NOMO-1 treated with DMSO at 0.1 percent for 48 hours (cell line): Measurements from ENCODE around the gene ATP6V1F.

ENCODE experiments used
- DNase-seq: peaks from one replicate; lab custom pipeline; 2025; ENCODE audit not compliant: unreplicated experiment; lab: John Stamatoyannopoulos, UW

Gene ATP6V1F, protein sequence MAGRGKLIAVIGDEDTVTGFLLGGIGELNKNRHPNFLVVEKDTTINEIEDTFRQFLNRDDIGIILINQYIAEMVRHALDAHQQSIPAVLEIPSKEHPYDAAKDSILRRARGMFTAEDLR

GRCh38 chr7:128862571-128863432, at the start of gene ATP6V1F:
Gene ATP6V1F, plus strand, starts transcription at chr7:128862856. Its CDS starts 49 bp downstream, at chr7:128862905.
- peak; percentile 83 for DNase-seq

DNA sequence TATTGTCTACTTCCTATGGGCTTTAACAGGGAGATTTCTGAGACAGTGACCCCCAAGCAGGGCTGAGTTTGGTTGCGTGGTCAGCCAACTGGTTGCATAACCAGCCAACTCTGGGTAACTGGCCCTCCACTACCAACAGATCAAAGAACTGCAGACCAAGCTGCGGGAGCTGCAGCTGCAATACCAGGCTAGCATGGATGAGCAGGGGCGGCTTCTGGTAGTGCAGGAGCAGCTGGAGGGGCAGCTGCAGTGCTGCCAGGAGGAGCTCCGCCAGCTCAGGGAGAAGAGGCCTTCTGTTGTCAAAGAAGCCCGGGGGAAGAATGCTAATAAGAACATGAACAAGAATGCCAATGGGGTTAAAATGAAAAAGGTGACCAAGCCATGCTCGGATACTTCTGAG, 48.2 kb upstream of the ATP6V1F start:
- no peak for DNase-seq

DNA sequence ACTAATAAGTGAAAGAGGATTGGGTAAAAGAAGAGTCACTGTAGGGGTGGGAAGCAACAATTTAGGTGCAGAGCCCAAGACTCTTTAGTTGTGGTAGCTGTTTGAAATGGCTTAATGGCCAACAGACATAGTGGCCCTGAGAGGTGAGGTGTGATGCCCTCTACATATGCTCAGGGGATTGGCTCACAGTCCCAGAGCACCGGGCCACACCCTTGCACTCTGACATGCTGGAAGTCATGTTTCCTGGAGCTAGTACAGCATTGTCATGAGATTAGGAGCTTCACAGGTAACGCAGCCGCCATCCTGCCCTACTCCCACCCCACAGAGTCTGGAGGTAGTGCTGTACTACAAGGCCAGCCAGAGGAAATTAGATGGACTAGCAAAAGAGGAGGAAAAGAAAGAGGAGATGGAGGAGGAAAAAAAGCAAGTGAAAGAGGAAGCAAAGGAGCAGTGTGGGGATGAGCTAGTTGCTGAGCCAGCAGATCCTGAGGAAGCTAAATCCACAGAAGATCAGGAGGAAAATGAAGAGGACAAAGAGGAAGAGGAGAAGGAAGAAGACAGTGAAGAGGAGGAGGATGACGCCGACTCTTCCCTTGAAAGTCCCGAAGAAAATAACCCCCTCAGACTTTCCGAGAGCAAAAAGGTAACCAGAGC, 47.2 kb upstream of the ATP6V1F start:
- peak; percentile 4 for DNase-seq

DNA sequence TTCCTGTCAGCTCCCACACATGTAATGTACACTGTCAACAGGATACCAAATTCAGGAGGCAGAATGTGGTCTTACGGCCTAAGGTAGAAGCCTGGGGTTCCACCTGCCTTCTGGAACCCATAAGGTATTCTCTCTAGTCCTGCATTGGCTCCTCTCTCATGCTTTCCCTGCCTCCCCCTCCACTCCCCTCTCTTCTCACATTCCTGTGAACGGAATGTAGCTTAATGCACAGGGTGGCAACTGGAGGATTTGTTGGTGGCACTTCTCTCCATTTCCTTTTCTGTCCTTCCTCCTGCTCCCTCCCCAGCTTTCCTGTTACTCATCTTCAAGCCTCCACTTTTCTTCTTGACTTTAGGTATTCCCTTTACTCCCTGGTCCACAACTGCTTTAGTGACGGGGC, 44.0 kb upstream of the ATP6V1F start:
- no peak for DNase-seq

DNA sequence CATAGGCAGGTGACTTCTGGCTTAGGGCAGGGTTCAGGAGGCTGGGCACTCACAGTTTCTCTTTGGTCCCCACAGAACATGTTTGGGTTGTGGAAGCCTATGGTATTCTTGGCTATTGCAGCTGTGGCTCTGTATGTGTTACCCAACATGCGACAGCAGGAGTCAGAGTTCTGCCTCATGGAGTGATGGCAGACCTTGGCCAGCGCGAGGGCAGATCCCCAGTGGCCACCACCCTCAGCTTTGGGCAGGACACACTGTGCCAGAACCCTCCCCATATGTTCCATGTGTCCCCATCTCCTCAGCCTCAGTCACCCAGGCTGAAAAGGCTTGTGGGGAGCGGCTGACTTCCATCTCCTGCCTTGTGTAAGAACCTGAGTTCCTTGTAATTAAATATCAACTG, 40.9 kb upstream of the ATP6V1F start:
- DNase-seq, result no peak

GRCh38 chr7:128826512-128826911, 36.1 kb upstream of the ATP6V1F start:
- DNase-seq, result no peak

DNA sequence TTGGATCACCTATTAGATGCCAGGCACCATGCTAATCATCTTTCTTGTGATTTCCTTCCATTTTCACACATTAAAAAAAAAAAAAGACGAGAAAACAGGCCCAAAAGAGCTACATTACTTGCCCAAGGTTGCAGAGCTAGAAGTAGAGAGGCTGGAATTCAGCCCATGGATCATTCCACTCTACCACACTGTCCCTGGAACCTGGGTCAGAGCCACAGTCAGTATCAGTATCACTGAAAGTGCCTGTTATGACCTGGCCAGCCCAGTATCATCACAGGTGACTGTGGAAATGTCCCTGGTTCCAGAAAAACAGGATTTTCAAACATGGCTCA, 35.8 kb upstream of the ATP6V1F start:
- no peak for DNase-seq

DNA sequence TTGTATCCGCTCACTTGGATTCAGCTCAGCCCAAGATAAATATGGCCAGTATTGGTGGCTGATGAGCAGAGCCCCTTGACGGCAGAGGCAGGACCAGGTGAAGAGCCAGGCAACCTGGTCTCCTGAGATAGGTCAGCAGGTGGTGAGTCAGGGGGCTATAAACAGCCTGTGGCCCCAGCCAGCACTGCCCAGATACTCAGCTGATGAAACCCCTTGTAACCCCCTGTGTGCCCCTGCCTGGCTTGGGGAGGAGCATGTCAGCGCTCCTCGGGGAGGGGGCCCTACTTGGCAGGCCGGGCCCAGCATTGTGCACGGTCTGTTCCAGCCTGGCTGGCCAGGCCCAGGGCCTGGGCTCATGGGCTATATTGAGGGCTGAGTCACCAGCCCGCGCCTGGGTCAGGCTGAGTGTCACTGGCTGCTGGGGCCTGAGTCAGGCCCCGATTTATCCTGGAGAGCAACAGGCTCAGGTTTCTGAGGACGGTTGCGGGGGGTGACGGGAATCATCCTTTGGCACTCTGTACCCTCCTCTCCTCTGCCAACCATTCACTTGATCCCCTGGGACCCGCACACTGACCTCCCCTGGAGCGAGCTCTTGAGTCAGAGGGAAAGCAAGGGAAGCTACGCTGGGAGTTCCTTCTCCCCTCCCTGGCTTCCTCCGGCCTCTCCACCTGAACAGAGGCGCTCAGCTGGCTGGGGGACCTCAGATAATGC, 35.3 kb upstream of the ATP6V1F start:
- DNase-seq, result no peak

- no peak for DNase-seq
Observed at GRCh38 chr7:128827971-128828711, 34.5 kb upstream of the ATP6V1F start.

DNA sequence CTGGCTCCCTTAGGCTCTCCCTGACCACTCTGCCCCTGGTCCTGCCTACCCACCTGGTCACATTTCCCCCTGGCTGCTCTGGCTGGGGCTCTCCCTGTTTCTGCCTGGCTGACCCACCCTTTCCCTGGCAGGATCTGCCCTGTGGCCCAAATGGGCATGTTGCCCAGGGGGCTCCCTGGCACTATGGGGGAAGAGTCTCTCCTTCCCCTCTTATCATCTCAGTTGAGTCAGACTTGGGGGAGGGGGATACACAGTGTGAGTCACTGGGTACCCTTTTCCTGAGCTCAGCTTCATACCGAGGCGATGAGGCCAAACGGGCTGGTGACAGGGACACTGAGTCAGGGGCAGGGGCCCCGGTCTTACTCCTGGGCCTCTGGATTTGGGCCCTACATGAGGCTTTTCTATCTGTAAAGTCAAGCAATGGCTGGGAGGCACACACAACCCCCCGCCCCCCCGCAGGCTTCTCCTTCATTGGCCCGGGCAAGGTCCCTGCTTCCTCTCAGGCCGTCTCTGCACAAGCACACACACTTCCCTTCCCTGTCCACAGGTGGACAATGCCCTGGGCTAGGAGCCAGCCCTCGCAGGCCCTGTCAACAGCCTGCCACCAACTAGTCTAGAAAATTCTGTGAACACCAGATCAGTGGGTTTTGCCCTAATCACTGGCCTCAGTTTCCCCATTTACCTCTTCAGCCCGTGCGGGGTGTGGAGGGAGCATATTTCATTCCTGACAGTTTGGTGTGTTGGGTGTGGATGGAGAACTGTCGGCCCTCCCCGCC, 33.1 kb upstream of the ATP6V1F start:
- no peak for DNase-seq

- DNase-seq, result peak; percentile 4
Observed at GRCh38 chr7:128830231-128831177, 32.2 kb upstream of the ATP6V1F start, which contains the start of gene FLNC. Gene FLNC, plus strand, starts transcription at chr7:128830406. Its CDS starts 232 bp downstream, at chr7:128830638.

GRCh38 chr7:128831178-128831993, 31.3 kb upstream of the ATP6V1F start:
- no peak for DNase-seq

DNA sequence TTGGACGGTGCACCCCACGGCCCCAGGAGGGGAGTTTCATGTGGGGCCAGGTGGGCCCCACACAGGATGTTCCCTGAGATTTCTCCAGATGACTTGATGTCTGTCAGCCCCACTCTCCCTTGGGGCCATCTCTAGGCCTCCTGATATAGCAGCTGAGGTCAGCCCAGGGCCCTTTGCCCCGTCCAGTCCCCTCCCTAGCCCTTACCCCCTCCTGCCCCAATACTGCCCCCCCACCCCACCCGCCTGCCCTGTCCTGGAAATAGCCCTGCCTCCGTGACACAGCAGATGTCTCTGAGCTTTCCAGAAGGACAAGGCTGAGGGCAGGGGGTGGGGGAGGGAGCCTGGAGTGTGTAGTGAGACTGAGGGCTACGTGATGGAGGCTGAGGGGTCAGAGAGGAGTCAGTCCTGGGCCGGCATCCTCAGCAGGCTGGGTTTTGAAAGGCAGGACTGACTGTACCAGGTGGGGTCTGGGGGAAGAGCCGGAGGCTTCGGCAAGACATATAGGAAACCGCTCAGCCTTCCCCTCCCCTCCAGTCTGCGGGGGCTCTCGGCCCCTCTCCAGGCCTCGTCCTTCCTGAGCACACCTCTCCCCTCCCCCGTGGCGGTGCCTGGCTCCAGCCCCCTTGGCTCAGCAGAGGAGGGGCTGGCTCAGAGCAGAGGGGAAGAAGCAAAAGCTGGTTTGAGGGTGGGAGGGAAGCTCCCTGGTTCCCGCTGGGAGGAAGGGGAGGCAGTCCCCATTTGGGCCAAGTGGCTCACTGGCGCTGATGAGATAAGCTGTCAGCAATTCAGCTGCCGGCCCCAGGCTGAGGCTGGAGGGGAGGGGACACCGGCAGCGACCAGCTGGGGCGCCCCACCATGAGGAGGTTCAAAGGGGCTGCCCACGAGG, 30.4 kb upstream of the ATP6V1F start:
- DNase-seq, result no peak

DNA sequence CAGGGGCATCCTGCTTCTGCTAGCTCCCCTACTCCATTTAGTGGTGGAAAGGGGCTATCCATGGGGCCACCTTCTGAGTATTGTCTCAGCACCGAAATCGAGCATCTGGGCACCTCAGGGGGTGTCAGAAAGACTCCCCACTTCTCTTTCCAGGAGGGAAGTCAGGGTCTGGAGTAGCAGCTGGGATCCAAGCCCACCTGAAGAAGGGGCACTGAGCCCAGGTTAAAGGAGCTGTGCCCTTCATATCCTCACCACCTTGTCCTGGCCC, 29.8 kb upstream of the ATP6V1F start:
- no peak for DNase-seq

DNA sequence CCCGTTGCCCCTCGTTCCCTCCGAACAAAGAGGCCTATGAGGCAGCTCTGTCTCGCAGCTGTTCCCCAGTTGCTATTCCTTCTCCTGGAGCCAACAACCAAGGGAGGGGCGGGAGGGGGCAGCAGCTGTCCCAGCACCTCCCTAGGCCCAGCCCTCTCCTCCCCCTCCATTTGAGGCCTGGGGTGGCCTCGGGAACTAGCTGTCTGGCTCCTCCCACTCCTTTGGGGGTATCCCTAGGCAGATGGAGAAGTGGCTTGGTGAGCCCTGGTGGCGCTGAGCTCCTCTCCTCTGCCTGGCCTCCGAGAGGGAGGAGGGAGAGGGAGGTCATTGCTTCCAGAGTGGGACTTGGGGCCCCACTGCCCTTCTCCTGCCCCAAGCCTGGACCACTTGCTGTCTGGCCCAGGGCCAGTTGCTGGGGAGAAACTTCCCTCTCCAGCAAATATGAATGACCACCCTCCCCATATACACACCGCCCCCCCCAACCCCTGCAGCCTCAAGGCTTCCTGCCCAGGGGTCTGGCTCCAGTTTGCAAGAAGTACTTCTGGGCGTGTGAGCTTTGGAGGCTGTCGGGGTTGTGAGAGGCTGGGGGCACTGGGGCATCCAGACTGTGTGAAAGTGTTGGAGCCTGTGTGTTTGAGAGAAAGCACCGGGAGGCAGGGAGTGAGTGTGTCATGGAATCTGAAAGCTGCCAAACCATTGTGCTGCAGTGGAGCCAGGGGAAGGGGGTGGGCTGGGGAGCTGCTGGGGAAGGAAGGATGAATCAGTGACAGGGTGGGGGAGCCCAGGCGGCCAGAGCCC, 29.3 kb upstream of the ATP6V1F start:
- no peak for DNase-seq

- no peak for DNase-seq
Observed at GRCh38 chr7:128833946-128834325, 28.7 kb upstream of the ATP6V1F start.
